Calu3 (cell line): ENCODE measurements around the gene GABRB3. TPM values are rescaled to one million over a fixed set of nuclear protein-coding genes. Genes with fewer than 3 reads are reported as not detected.

Experiments used
- BruUV-seq: library from RNA; stranded (reverse); fragments of 400-500 nt; replicated peaks from 2 replicates; lab custom pipeline; 2021; lab: Mats Ljungman, UMichigan
- CTCF ChIA-PET: fragments of 300-600 bp; sonication (Branson Sonifier 250); formaldehyde crosslinking; loops from one replicate; lab custom pipeline; 2022; ENCODE audit warnings: antibody characterized with exemption; lab: Charles Lee
- DNase-seq: peaks from one replicate; pipeline ENCODE4 v3.0.0; 2022
- H3K27ac Mint-ChIP-seq: one replicate; pipeline ENCODE4 v1.8.0; 2022; ENCODE audit warnings: mixed read lengths; ENCODE audit not compliant: unreplicated experiment
- H3K27me3 Mint-ChIP-seq: one replicate; pipeline ENCODE4 v1.8.0; 2022; ENCODE audit warnings: mixed read lengths; ENCODE audit not compliant: unreplicated experiment
- H3K36me3 Mint-ChIP-seq: one replicate; pipeline ENCODE4 v1.8.0; 2022; ENCODE audit warnings: mild to moderate bottlenecking, moderate library complexity, mixed read lengths; ENCODE audit not compliant: insufficient read depth, unreplicated experiment
- H3K4me1 Mint-ChIP-seq: one replicate; pipeline ENCODE4 v1.8.0; 2022; ENCODE audit warnings: mild to moderate bottlenecking, low read depth, mixed read lengths; ENCODE audit not compliant: unreplicated experiment
- H3K4me3 Mint-ChIP-seq: one replicate; pipeline ENCODE4 v1.8.0; 2022; ENCODE audit warnings: mild to moderate bottlenecking, low read depth, moderate library complexity, mixed read lengths; ENCODE audit not compliant: unreplicated experiment
- H3K9me3 Mint-ChIP-seq: one replicate; pipeline ENCODE4 v1.8.0; 2022; ENCODE audit warnings: low read depth, mixed read lengths; ENCODE audit not compliant: unreplicated experiment
- intact Hi-C: fragments of 100-400 bp; cut with micrococcal nuclease; formaldehyde crosslinking; loops from one replicate; pipeline ENCODE4 v1.10.0; 2022; ENCODE audit not compliant: unreplicated experiment
- total RNA-seq: library from RNA; stranded (reverse); gene quantifications from 2 replicates; pipeline ENCODE4 v1.2.3, GENCODE V29; 2022
- TF ChIP-seq, protein P1 (sequence below): fragments of 200-600 bp; IDR thresholded peaks from one replicate; pipeline ENCODE4 v1.8.0; 2022; ENCODE audit warnings: antibody characterized with exemption; ENCODE audit not compliant: unreplicated experiment

Gene GABRB3
- total RNA-seq, 1 experiment from 2014 or later, result not detected

DNA sequence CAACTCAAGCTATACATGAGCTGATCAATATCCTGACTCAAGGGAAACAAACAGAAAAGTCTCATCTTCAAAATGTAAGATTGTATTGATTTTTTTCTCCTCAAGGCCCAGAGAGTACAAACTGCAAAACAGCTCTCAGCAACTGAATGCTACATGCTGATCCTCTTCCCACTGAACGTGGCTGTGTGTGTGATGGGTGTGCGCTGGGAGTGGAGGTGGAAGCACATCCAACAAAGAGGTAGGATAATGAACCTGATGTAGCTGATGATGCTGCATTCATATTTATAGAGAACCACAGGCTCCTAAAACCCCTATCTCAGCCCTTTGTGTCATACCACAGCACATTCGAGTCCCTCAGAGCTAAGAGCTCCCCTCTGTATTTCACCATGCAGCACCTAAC, 56.8 kb downstream of the GABRB3 start:
- H3K27me3 Mint-ChIP-seq, result no peaks in the 10 kb centered on the region
- no TSS peak for BruUV-seq
- no peak for DNase-seq
- H3K27ac Mint-ChIP-seq, result no peak overlapping the region
- CTCF ChIA-PET, result no interaction called here
- TF ChIP-seq, protein P1, sequence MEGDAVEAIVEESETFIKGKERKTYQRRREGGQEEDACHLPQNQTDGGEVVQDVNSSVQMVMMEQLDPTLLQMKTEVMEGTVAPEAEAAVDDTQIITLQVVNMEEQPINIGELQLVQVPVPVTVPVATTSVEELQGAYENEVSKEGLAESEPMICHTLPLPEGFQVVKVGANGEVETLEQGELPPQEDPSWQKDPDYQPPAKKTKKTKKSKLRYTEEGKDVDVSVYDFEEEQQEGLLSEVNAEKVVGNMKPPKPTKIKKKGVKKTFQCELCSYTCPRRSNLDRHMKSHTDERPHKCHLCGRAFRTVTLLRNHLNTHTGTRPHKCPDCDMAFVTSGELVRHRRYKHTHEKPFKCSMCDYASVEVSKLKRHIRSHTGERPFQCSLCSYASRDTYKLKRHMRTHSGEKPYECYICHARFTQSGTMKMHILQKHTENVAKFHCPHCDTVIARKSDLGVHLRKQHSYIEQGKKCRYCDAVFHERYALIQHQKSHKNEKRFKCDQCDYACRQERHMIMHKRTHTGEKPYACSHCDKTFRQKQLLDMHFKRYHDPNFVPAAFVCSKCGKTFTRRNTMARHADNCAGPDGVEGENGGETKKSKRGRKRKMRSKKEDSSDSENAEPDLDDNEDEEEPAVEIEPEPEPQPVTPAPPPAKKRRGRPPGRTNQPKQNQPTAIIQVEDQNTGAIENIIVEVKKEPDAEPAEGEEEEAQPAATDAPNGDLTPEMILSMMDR, result no peak
- H3K4me1 Mint-ChIP-seq, result no peaks in the 10 kb centered on the region
- intact Hi-C loops, result no loop called here
- H3K4me3 Mint-ChIP-seq, result no peak overlapping the region
- H3K36me3 Mint-ChIP-seq, result no peaks in the 10 kb centered on the region
- peaks cover 9% of the 10 kb centered on the region for H3K9me3 Mint-ChIP-seq

DNA sequence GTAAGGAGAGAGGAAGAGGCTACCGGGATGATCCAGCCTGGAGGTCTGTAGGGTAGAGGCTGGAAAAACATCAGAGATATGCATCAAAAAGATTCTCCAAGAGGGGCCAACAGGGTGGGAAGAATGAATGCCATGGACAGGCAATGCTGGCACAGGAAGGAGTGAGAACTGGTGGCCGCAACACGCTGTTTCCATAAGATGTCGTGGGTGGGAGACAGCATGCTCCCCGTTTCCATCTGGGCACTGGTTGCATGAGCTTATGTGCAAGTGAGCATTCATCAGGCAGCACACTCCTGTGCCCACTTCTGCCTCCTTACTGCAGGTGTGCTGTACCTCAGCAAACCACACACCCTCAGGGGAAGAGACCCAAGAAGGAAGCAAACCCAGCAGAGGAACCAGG, 59.4 kb downstream of the GABRB3 start:
- H3K36me3 Mint-ChIP-seq, result no peaks in the 10 kb centered on the region
- no TSS peak for BruUV-seq
- no peaks in the 10 kb centered on the region for H3K27me3 Mint-ChIP-seq
- intact Hi-C loops, result no loop called here
- H3K9me3 Mint-ChIP-seq, result peaks cover 9% of the 10 kb centered on the region
- H3K27ac Mint-ChIP-seq, result no peak overlapping the region
- no peaks in the 10 kb centered on the region for H3K4me1 Mint-ChIP-seq
- TF ChIP-seq, protein P1, result no peak
- H3K4me3 Mint-ChIP-seq, result no peak overlapping the region
- DNase-seq, result no peak
- CTCF ChIA-PET, result no interaction called here

DNA sequence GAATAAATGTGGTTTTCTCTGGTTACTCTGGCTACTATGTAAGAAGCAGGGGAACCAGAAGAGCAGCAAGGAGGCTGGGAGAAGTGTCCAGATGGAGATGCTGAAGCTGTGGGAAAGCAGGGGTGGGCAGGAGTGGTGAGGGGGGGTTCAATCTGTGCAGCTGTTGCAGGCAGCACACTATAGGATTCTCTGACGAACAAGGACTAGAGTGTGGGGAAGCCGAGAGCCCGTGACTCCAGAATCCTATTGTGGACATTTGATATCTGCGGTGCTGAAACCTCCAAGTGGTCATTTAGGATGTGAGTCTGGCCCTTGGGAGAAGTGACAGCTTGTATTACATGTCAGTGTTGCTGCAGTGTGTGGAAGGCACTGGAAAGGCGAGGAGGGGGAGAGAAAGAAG, 60.5 kb downstream of the GABRB3 start:
- H3K9me3 Mint-ChIP-seq, result peaks cover 9% of the 10 kb centered on the region
- no peak overlapping the region for H3K27ac Mint-ChIP-seq
- intact Hi-C loops, result no loop called here
- no peaks in the 10 kb centered on the region for H3K36me3 Mint-ChIP-seq
- BruUV-seq, result no TSS peak
- TF ChIP-seq, protein P1, result no peak
- no peak for DNase-seq
- no peaks in the 10 kb centered on the region for H3K4me1 Mint-ChIP-seq
- CTCF ChIA-PET, result no interaction called here
- no peak overlapping the region for H3K4me3 Mint-ChIP-seq
- no peaks in the 10 kb centered on the region for H3K27me3 Mint-ChIP-seq

DNA sequence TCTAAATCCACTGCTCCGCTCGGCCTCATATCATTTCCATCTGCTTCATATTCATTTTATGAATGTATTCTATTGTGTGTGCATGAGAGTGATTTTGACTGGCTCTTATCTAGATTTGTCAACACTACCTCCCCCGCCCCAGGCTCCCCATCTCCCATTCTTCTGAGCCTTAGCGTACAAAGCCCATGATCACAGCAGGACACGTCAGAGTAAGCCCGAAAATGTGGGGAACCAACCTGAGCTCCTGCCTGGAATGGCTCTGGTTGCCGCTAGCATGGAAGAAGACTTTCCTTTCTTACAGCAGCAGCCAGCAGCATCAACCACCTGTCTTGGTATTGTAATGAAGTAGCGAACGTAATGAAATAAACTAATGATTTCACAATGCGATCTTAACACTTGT, 61.4 kb downstream of the GABRB3 start:
- CTCF ChIA-PET, result no interaction called here
- BruUV-seq, result no TSS peak
- no peak overlapping the region for H3K27ac Mint-ChIP-seq
- no peaks in the 10 kb centered on the region for H3K27me3 Mint-ChIP-seq
- TF ChIP-seq, protein P1, result no peak
- no peak overlapping the region for H3K4me3 Mint-ChIP-seq
- intact Hi-C loops, result no loop called here
- no peak for DNase-seq
- H3K4me1 Mint-ChIP-seq, result no peaks in the 10 kb centered on the region
- peaks cover 5% of the 10 kb centered on the region for H3K36me3 Mint-ChIP-seq
- H3K9me3 Mint-ChIP-seq, result peaks cover 9% of the 10 kb centered on the region
